GM21717 (cell line): ENCODE data around the gene PRDM15.

Experiments used
- ATAC-seq: cut with Tn5 transposase; IDR thresholded peaks from one replicate; pipeline ENCODE4 v1.9.1; 2021; ENCODE audit warnings: mild to moderate bottlenecking, moderate library complexity; ENCODE audit not compliant: unreplicated experiment

Gene PRDM15

DNA sequence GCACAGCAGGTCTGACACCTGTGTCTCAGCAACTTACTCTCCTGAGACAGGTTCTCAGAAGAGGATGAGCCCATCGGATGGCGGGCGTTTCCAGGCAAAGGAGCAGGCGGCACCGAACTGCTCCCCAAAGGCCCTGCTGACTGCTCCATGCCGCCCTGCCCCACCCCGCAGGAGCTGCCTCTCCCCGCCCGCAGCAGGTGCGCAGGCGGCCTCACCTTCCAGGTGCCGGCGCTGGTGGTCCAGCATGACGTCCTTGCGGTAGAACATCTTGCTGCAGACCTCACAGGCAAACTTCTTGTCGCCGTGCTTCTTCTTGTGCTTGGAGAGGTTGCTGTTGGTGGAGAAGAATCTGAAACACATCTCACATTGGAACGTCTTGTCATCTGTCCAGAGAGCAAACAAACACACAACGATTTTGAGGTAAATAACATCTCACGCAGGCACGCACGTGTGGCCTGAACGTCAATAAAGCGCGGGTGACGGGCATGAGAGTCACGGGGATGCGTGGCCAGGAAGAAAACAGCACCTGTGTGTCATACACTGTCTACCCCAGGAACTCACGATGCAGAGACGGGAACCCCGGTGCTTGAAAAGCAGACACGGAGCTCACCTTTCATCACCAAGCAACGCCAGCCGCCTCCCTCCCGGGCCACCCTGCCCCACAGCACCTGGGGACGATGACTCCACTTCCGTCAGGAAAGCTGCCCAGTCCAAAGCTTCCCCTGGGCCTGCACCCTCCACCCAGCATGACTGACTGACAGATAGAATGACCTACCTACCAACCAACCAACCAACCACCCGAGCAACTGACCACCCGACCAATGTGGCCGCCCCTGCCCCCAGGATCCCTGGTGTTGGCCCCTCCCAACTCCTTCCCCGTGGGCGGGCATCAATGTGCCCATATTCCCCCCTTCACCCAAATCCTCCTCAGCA, 50.9 kb downstream of the PRDM15 start:
- no peak for ATAC-seq

DNA sequence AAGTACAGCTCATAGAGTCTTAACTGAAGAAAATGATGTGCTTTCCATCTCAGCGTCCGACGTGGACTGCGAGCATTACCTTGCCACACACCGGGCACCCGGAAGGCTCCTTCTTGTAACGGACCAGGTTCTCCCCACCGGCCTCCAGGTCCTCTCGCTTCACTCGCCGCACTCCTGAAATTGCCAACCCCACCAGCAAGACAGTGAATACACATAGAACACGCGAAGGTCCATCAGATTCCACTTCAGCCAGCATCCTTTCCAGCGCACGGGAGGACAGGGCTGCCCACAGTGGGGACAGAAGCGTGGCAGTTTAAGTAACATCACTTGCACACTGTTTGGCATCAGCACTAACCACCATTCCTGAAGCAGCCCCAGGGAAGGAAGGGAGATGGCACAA, 53.3 kb downstream of the PRDM15 start:
- no peak for ATAC-seq

DNA sequence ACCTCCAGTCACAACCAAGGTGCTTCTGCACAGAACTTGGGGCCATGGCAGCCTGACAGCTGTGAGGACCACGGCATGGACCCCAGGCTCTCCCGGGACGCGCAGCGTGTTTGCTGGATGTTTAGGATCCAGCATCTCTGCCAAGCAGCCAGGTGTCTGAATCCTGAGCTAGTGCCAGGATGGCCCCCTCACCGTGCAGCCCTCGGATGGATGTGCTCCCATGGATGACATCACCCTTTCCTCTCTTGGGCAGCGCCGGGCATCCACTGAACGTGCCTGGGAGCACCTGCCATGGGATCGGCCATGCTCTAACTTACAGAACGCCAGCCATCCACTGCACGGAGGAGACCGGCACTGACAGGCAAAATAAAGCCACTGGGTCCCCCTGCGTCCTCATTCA, 53.9 kb downstream of the PRDM15 start:
- no peak for ATAC-seq

DNA sequence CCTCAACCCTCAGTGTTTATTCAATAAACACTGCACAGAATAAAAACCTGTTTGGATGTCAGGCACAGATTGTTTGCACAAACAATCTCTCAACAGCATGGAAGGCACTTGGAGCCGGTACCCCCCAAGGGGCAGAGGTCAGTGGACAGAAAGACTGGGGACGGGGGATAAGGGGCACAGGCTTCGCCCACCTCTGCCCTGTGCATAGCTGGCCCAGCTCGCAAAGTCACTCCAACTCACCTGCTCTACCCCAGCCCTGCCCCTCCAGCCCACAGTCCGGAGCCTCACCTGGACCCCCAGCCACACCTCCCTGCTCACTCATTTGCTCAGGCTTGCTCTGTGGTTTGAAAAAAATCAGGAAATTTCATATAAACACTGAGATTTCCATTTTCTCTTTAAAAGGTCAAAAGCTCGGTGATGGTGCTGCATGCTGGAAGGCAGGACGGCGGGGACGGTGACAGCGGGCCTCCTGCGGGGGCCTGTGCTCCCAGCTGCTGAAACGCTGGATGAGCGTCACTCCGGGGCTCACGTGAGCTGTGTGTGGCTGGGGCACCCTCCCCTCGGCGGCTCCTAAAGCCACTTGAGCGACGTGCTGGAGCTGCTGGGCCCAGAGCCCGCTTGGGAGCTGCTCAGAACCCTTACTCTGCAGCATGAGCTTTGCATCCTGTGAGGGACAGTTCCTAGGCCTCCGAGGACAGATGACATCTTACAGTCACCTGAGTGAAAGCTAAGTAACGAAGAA, 54.5 kb downstream of the PRDM15 start:
- ATAC-seq, result no peak

DNA sequence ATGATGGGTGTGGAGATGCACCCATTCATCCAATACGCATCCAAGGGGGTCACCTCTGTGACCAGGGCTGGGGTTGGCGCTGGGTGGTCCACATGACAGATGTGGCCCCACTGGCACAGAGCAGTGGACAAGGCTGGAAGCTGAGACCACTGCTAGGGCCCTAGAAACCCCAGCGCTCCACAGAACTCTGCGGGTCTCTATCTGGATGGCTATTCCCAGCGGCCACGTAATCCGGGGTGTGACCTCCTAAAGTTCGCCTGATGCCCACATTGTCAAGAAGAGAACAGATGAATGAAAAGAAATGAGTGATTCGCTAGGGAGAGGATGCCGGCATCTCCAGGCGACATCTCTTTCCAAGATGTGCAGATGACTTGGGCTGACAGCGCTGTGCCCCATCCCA, 55.2 kb downstream of the PRDM15 start:
- no peak for ATAC-seq

DNA sequence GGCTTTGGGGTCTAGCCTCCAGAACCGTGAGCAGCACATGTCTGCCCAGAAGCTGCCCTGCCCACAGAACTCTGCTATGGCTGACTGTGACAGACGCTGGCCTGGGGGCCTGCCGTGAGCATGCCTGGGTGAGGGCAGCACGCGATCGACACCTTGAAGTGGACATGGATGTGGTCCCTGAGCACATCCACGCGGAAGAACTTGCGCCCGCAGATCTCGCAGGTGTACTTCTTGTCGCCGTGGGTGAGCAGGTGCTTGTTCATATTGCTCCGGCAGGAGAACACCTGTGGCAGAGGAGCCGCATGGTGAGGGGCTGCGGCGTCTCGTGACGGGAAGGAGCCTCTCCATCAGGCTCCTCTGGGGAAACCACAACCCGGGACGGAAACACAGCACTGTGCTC, 56.0 kb downstream of the PRDM15 start:
- no peak for ATAC-seq

DNA sequence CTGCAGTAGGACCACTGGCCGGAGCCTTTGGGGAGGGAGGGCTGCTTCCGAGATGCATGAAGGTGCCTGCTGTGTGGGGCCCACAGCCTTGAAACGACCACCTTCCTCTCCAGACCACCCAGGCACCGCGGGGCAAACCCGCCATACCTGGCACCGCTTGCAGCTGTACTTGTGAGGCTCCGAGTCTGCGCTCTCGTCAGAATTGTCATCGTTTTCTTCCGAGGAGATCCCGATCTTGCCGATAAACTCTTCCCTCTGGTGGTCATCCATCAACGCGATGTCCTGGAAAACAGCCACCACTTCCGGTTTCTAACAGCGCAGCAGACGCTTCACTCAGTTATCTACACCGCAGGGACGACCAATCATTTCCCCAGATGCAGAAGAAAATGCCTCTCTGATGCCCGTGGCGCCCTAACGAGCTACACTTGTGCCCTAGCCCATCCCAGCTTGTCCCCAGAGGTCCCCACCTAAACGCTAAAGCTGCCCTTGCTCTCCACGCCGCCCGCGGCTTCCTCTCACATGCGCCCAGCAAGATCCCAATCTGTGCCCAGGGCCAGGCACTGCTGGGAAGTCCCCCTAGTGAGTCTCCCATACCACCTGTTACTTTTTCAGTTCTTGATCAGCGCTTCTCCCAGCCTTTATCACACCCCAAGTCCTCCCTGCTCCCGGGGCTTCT, 57.2 kb downstream of the PRDM15 start:
- no peak for ATAC-seq

DNA sequence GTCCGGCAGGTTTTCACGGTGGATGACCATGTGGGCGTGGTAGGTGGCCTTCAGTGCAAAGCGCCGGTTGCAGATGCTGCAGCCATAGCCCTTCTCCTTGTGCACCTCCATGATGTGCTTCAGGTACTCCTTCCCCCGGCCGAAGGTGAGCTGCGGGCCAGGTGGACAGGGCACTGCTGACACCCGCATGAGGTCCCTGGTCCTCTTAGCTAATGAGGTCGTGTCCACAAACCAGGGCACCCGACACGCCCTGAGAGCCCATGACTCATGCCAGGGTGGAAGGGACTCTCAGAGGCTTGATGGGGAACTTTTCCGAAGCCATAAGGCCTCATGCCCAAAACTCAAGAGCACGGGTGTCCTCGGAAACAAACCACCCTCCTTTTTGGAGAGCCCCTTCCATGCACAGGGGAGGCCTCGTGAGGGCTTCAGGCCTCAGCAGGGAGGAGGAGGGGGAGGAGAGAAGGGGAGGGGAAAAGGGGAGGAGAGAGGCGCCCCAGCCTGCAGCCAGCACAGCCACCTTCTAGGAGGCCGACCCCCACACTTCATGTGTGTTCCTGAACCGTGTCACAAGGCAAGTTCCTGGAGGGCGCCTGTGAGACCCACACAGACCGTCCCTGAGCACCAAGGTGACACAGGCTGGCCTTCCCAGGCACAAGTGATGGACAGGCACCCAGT, 57.9 kb downstream of the PRDM15 start:
- no peak for ATAC-seq

DNA sequence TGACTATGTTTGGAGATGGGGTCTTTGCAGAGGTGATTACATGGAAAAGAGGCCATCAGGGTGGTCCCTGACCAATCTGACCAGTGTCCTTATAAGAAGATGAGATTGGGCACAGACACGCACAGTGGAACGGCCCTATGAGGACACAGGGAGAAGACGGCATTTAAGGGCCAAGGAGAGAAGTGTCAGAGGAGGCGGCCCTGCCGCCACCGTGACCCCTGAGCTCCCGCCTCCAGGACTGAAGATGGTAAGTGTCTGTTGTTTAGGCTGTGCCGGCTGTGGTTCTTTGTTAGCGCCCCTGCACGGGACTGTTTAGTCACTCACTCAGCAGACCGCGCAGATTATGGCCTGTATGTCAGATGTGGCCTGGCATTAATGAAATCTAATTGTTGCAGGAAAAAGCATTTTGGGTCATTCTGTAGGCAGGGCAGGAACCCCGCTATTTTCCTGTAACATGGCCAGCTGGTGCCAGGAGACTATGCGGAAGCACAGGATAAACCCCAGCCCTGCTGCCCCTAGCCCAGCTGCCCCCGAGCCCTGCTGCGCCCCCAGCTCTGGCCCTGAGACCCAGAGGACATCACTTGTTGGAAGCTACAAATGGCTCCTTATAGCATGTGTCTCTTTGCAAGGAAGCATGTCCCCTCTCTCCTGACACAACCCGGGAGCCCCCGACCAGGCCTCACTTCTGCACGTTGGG, 58.6 kb downstream of the PRDM15 start:
- no peak for ATAC-seq

DNA sequence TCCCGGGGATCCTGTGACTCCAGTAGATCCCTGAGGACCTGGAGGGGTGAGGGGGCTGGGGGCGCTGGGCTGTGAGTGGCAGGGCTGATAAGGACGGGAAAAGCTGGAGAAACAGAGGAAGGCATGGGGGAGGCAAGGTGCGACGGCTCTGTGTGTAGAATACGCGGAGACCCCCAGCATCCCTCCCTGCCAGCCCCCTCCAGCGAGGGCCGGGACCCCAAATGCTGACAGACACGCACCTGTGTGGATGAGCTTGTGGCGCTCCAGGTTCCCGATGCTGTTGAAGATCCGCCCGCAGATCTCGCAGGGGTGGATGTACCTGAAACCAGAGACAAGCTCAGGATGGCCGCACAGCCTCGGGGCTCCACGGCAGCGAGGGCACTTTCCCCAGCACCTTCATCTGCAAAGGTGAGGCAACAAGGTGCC, 59.3 kb downstream of the PRDM15 start:
- ATAC-seq, result no peak

DNA sequence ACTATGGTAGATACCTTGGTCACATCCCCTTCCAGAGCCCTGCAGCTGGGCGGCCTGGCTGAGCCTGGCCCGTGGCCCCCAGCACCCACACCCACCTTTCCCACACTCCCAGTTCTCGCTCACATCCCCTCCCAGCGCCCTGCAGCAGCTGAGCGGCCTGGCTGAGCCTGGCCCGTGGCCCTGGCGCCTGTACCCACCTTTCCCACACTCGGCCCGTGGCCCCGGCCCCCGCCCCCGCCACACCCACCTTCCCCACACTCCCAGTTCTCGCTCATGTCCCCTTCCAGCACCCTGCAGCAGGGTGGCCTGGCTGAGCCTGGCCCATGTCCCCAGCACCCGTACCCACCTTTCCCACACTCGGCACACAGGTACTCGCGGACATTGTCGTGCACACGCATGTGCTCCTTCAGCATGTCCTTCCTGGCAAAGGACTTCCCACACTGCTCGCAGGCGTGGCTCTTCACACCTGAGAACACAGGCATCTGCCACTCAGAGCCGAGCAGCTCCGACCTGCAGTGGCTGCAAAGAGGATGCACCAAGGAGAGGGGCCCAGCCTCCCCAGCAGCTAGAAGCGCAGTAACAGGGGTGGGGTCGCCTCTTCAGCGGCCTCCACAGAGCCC, 59.8 kb downstream of the PRDM15 start:
- ATAC-seq, result no peak

DNA sequence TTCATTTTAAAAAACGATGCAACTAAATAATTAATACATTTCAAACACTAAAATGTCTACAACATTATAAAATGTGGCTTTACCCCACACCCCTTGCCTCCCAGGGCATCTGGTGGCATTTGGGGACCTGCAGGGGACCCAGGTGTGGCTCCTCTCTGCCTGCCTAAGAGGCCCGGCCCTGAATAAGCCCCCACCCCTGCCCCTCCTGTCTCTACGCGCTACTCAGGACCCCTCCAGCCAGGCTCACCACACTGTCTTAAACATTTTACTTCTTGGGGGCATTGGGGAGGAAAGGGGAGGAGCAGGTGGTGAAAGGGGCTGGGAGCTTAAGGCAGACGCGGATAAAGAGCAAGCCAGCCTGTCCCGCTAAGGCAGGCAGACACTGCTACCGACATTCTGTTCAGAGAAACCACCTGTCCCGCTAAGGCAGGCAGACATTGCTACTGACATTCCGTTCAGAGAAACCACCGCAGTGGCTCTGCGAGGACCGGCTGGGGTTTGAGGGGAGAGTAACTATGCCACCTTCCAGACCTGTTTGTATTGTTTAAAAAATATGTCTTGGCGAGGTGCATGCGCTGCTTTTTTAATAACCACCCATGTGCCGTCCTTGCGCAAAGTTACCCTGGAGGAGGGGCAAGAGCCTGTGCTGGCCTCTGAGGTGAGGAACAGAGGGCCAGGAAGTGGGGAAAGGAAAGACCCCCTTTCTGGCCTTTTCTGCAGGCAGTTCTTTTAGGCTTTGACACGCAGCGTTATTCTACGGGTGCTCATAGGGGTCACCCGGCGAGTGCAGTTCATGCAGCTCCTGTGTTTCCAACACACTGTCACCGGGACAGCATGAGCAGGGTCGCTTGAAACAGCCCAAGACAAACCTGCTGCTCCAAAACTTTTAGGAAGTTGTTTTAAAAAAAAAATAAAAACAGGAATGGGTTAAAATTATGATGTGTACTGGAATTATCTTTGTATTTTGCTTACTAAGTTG, 61.0 kb downstream of the PRDM15 start:
- no peak for ATAC-seq

DNA sequence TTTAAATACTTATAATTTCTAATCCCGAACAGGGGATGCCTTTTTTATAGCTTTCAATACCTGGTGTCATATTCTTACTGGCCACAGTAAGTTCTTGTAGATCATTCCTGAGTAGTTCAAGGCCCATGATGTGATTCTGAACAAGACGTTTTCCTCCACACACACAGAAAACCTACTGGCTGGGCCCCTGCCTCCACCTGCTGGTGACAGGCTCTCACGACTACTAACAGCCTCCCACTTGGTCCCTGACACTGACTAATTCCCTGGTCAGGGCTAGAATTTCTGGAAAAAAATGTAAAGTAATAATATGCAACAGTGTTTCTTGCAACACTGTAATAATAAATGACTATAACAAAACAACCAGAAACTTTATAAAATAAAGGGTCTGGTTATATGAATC, 61.9 kb downstream of the PRDM15 start:
- no peak for ATAC-seq

DNA sequence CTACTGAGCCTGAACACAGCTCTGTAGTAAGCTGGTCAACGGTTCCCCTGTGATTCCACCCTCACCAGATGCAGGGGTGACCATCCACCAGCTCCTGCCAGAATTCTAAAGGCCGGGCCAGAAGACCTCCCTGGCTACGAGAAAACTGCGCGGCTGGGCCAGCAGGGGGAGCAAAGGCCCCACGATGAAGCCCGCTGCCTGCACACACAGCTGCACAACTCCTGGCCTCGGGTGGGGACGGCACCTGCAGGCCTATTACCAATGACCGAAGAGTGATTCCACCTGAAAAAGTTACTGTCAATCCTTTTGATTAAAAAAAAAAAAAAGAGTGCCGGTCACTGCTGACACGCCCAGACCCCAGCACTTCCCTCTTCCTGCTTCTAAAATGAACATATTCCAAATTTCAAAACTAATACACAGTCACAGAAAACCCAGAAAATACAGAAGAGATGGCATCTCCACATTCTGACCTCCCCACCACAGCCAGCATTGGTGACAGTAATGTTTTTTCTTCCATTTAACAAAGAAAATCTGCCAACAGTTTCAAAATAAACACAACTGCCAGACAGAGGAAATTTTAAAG, 62.5 kb downstream of the PRDM15 start:
- ATAC-seq, result peak; percentile 59

DNA sequence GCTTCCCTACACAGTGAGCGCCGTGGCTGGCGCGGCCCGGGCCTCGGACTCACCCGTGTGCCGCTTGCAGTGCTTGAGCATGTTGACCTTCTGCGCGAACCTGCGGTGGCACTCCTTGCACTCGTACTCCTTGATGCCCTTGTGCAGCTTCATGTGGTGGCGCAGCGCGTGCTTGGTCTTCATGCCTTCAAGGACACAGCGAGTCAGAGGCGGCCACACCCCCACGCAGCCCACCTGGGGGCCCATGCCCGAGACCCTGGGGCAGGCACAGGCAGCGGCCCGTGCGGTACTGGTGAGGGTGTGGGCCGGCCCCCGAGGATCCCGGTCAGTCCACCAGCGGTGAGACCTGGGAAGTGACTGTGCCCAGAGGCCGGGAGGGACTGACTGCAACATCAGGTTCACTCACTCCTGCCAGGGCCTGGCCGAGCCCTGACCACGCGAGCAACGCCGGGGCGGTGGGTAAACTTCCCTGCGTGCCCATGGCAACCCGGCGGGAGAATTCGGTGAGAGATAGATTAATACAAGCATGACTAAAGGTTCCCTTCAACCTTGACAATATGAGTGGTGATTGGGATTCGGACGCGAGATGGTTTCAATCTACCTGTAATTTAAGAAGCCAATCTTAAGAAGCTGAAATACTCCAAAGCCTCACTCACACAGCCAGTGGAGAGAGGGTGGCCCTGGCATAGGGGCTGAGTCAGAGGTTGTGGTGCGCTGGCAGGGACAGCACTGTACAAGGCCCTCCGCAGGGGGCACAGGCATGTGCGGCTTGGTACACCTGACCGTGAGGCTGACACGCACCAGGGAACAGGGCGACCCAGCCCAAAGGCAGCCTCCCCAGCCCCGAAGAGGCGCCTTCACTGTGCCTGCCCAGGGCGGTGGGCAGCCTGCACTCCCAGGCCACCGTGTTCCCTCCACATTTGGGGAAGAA, 63.2 kb downstream of the PRDM15 start:
- ATAC-seq, result peak; percentile 11

DNA sequence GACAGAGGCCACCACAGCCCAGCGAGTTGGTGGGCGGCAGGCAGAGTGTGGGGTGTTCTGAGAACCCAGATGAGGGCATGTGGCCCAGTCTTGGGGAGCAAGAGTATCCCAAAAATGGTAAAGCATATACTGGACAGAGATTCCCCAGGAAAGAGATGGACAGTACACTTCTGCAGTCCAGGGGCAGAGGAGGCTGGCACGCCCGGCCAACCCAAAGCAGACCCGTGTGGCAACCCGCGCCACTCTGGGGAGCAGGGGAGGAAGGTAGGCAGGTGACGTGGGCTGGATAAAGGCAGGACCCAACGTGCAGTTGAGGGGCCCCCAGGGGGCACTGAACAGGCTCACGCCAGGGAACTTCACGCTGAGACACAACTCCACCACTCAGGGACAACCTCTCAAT, 65.9 kb downstream of the PRDM15 start:
- ATAC-seq, result no peak

DNA sequence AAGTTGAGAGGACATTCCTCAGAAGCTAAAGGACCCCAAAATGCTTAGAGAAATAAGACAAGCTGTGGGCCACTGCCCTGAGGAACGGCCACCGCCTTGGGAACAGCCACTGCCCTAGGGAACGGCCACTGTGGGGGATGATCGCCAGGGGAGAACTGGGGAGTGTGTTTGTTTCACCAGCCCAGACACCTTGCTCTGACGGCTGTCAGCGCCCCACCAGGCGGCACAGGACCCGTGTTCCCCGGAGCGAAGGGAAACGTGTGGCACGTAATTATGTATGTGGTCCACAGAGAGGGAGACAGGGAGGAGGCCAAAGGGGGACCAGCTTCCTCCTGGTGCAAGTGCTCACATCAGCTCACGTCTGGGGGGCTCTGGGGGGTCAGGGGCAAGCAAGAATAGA, 66.5 kb downstream of the PRDM15 start:
- ATAC-seq, result no peak

DNA sequence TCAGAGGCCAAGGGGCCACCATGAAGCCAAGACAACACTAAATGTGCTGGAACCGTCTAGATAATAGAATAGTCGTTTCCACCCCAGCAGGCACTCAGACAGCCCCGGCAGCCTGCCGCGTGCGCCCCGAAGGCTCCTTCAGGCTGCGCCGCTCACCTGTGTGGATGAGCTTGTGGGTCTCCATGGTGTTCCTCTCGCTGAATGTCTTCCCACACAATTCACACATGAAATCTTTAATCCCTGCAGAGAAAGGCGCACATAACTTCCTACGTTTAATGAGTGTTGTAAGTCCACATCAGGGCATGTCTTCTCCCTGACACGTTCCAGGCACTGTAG, 68.6 kb downstream of the PRDM15 start:
- no peak for ATAC-seq
